K562 (cell line): ENCODE measurements around the gene DEGS1. TPM values are rescaled to one million over a fixed set of nuclear protein-coding genes. Genes with fewer than 3 reads are reported as not detected.

Experiments used
- HNRNPK ChIP-seq: fragments of 200-400 bp; formaldehyde crosslinking; IDR thresholded peaks from one replicate; pipeline ENCODE4 v1.6.1; 2018; ENCODE audit warnings: mild to moderate bottlenecking, low read depth, low read length; ENCODE audit not compliant: poor library complexity, severe bottlenecking
- KAT2B ChIP-seq: IDR thresholded peaks from one replicate; pipeline ENCODE4 v1.6.1; 2012; ENCODE audit warnings: low read depth, mild to moderate bottlenecking, control low read depth, inconsistent platforms, low read length, moderate library complexity
- MYBL2 ChIP-seq, 2 experiments: fragments of 450-650 bp in 1 of 2; sonication (generic) in 1 of 2; formaldehyde crosslinking in 1 of 2; IDR thresholded peaks; 2 replicates each; pipeline versions ENCODE4 v1.6.1 to v1.8.1; 2017 to 2022; ENCODE audit warnings: borderline replicate concordance in 1 of 2, inconsistent platforms in 1 of 2, low read depth in 1 of 2, mild to moderate bottlenecking in 1 of 2, missing genetic modification reagents in 1 of 2, moderate library complexity in 1 of 2
- NFRKB ChIP-seq: fragments of 450-650 bp; IDR thresholded peaks from 2 replicates; pipeline ENCODE4 v1.6.1; 2016; ENCODE audit warnings: low read depth
- PCBP2 ChIP-seq: fragments of 200-400 bp; formaldehyde crosslinking; IDR thresholded peaks from 2 replicates; pipeline ENCODE4 v1.6.1; 2018; ENCODE audit warnings: low read length, low read depth, mild to moderate bottlenecking, moderate library complexity; ENCODE audit not compliant: poor library complexity, severe bottlenecking
- PHF21A ChIP-seq: fragments of 450-650 bp; IDR thresholded peaks from 2 replicates; pipeline ENCODE4 v1.6.1; 2017; ENCODE audit warnings: low read depth, borderline replicate concordance
- polyA plus RNA-seq, 8 experiments: library from polyadenylated mRNA; depleted of rRNA in 4 of 8; stranded (reverse) in 5 of 8; unstranded in 3 of 8; fragments of >200 nt; fragmentation: Nextera tagmentation in 2 of 8; fragmentation: Illumina TruSeq in 1 of 8; extraction: Ambion mirVana in 2 of 8; extraction: Trizol in 1 of 8; gene quantifications; 2 replicates each; pipeline versions ENCODE4 v1.2.1 to v1.2.3, GENCODE V29; 2011 to 2014; ENCODE audit warnings: inconsistent platforms in 1 of 8, missing spikeins in 1 of 8
- total RNA-seq, 7 experiments: library from RNA; depleted of rRNA in 6 of 7; stranded (reverse); fragments of >200 nt in 6 of 7; fragmentation: Illumina TruSeq in 2 of 7; extraction: Trizol in 2 of 7; gene quantifications; 2 replicates each; pipeline versions ENCODE4 v1.2.1 to v1.2.3, GENCODE V29; 2011 to 2021; ENCODE audit warnings: low replicate concordance in 1 of 7
- TF ChIP-seq, protein P1 (sequence below): sonication (generic); formaldehyde crosslinking; IDR thresholded peaks from 2 replicates; pipeline ENCODE4 v1.8.1; 2023; ENCODE audit warnings: missing genetic modification reagents, mild to moderate bottlenecking, borderline replicate concordance
- TF ChIP-seq, protein P2 (sequence below): fragments of 150-350 bp; IDR thresholded peaks from 2 replicates; pipeline ENCODE4 v1.6.1; 2014; ENCODE audit warnings: low read depth, mild to moderate bottlenecking, low read length, borderline replicate concordance
- TF ChIP-seq, protein P3 (sequence below), 2 experiments: fragments of 150-350 bp in 1 of 2; IDR thresholded peaks; 2 replicates each; pipeline ENCODE4 v1.6.1; 2012 to 2016; ENCODE audit warnings: low read depth in 2 of 2, low read length in 2 of 2, mild to moderate bottlenecking in 1 of 2, moderate library complexity in 1 of 2
- TF ChIP-seq, protein P4 (sequence below): fragments of 450-650 bp; formaldehyde crosslinking; IDR thresholded peaks from 2 replicates; pipeline ENCODE4 v1.4.0; 2020; ENCODE audit warnings: mild to moderate bottlenecking, moderate library complexity
- TF ChIP-seq, protein P5 (sequence below): sonication (generic); formaldehyde crosslinking; IDR thresholded peaks from 2 replicates; pipeline ENCODE4 v1.9.0; 2022; ENCODE audit warnings: mild to moderate bottlenecking, missing genetic modification reagents

Gene DEGS1
- total and polyA plus RNA-seq, 9 of the 15 experiments (the other 6 are each of a cell fraction or from before 2014, with no cell fraction given): 12.3 to 95.0 (median 38.8) TPM

DNA sequence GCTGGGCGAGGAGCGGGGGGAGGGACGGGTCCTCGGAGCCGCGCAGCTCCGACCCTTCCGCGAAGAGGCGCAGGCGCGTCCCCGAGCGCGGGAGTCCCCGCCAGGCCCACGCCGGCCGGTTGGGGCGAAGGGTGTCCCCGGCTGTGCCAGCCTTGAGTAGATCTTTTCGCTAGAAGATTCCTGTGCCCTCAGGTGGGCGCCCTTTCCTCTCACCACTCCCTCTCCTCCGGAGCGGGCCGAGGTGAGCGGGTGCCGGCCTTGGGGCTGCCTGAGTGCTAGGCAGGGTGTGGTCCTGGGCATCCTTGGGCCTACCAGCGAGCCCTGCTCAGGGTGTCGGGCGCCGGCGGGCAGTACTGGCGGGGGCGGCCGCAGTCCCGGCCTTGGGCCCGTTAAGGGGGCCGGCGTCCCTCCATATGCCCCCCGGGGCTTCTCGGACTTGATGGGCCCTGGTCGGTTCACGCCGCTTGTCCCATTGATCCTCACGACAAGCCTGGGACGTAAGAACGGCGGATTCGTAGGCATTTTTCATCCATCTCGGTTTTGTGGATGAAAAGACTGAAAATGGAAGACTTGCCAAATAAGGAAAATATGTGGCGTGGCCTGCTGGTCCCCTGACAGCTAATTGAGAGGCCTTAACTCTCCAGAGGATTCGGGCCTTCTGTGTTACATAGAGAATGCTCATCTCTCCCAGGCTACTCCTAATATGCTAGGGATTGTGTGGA lies 712 bp downstream of the DEGS1 start (continued):
- TF ChIP-seq PCBP2 (no peak), KAT2B (no peak), HNRNPK (no peak), MYBL2 (IDR thresholded peaks at IDR 0.05; ENCODE audit: low read depth) (no peak), MYBL2 (CRISPR knock-in tag; IDR thresholded peaks at IDR 0.05; ENCODE audit: borderline replicate concordance) (no peak), PHF21A (no peak), NFRKB (no peak)
- TF ChIP-seq, protein P1, sequence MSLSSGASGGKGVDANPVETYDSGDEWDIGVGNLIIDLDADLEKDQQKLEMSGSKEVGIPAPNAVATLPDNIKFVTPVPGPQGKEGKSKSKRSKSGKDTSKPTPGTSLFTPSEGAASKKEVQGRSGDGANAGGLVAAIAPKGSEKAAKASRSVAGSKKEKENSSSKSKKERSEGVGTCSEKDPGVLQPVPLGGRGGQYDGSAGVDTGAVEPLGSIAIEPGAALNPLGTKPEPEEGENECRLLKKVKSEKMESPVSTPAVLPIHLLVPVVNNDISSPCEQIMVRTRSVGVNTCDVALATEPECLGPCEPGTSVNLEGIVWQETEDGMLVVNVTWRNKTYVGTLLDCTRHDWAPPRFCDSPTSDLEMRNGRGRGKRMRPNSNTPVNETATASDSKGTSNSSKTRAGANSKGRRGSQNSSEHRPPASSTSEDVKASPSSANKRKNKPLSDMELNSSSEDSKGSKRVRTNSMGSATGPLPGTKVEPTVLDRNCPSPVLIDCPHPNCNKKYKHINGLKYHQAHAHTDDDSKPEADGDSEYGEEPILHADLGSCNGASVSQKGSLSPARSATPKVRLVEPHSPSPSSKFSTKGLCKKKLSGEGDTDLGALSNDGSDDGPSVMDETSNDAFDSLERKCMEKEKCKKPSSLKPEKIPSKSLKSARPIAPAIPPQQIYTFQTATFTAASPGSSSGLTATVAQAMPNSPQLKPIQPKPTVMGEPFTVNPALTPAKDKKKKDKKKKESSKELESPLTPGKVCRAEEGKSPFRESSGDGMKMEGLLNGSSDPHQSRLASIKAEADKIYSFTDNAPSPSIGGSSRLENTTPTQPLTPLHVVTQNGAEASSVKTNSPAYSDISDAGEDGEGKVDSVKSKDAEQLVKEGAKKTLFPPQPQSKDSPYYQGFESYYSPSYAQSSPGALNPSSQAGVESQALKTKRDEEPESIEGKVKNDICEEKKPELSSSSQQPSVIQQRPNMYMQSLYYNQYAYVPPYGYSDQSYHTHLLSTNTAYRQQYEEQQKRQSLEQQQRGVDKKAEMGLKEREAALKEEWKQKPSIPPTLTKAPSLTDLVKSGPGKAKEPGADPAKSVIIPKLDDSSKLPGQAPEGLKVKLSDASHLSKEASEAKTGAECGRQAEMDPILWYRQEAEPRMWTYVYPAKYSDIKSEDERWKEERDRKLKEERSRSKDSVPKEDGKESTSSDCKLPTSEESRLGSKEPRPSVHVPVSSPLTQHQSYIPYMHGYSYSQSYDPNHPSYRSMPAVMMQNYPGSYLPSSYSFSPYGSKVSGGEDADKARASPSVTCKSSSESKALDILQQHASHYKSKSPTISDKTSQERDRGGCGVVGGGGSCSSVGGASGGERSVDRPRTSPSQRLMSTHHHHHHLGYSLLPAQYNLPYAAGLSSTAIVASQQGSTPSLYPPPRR (CRISPR knock-in tag): no peak
- TF ChIP-seq, protein P2, sequence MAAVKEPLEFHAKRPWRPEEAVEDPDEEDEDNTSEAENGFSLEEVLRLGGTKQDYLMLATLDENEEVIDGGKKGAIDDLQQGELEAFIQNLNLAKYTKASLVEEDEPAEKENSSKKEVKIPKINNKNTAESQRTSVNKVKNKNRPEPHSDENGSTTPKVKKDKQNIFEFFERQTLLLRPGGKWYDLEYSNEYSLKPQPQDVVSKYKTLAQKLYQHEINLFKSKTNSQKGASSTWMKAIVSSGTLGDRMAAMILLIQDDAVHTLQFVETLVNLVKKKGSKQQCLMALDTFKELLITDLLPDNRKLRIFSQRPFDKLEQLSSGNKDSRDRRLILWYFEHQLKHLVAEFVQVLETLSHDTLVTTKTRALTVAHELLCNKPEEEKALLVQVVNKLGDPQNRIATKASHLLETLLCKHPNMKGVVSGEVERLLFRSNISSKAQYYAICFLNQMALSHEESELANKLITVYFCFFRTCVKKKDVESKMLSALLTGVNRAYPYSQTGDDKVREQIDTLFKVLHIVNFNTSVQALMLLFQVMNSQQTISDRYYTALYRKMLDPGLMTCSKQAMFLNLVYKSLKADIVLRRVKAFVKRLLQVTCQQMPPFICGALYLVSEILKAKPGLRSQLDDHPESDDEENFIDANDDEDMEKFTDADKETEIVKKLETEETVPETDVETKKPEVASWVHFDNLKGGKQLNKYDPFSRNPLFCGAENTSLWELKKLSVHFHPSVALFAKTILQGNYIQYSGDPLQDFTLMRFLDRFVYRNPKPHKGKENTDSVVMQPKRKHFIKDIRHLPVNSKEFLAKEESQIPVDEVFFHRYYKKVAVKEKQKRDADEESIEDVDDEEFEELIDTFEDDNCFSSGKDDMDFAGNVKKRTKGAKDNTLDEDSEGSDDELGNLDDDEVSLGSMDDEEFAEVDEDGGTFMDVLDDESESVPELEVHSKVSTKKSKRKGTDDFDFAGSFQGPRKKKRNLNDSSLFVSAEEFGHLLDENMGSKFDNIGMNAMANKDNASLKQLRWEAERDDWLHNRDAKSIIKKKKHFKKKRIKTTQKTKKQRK: no peak
- TF ChIP-seq, protein P3, sequence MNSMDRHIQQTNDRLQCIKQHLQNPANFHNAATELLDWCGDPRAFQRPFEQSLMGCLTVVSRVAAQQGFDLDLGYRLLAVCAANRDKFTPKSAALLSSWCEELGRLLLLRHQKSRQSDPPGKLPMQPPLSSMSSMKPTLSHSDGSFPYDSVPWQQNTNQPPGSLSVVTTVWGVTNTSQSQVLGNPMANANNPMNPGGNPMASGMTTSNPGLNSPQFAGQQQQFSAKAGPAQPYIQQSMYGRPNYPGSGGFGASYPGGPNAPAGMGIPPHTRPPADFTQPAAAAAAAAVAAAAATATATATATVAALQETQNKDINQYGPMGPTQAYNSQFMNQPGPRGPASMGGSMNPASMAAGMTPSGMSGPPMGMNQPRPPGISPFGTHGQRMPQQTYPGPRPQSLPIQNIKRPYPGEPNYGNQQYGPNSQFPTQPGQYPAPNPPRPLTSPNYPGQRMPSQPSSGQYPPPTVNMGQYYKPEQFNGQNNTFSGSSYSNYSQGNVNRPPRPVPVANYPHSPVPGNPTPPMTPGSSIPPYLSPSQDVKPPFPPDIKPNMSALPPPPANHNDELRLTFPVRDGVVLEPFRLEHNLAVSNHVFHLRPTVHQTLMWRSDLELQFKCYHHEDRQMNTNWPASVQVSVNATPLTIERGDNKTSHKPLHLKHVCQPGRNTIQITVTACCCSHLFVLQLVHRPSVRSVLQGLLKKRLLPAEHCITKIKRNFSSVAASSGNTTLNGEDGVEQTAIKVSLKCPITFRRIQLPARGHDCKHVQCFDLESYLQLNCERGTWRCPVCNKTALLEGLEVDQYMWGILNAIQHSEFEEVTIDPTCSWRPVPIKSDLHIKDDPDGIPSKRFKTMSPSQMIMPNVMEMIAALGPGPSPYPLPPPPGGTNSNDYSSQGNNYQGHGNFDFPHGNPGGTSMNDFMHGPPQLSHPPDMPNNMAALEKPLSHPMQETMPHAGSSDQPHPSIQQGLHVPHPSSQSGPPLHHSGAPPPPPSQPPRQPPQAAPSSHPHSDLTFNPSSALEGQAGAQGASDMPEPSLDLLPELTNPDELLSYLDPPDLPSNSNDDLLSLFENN (IDR thresholded peaks at IDR 0.05; ENCODE audit: low read depth in 2 of 2, low read length in 2 of 2): no peak
- TF ChIP-seq, protein P4, sequence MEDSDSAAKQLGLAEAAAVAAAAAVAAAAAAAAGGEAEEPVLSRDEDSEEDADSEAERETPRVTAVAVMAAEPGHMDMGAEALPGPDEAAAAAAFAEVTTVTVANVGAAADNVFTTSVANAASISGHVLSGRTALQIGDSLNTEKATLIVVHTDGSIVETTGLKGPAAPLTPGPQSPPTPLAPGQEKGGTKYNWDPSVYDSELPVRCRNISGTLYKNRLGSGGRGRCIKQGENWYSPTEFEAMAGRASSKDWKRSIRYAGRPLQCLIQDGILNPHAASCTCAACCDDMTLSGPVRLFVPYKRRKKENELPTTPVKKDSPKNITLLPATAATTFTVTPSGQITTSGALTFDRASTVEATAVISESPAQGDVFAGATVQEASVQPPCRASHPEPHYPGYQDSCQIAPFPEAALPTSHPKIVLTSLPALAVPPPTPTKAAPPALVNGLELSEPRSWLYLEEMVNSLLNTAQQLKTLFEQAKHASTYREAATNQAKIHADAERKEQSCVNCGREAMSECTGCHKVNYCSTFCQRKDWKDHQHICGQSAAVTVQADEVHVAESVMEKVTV (CRISPR knock-in tag): no peak
- TF ChIP-seq, protein P5, sequence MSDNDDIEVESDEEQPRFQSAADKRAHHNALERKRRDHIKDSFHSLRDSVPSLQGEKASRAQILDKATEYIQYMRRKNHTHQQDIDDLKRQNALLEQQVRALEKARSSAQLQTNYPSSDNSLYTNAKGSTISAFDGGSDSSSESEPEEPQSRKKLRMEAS: no peak
